Right lung (tissue), 5 donors: ENCODE results near the gene CLDND2. TPM values are rescaled to one million over a fixed set of nuclear protein-coding genes. Genes with fewer than 3 reads are reported as not detected.

Source experiments
- DNase-seq, 2 donors: peaks; one replicate each; pipeline ENCODE4 v3.0.0-alpha.2; 2013
- polyA plus RNA-seq, 5 donors: library from polyadenylated mRNA; unstranded; fragments of 120-200 nt; gene quantifications; one replicate each; pipeline versions ENCODE4 v1.2.1 to v1.2.3, GENCODE V29; 2013; ENCODE audit warnings: inconsistent platforms in 1 of 5, low replicate concordance in 1 of 5; ENCODE audit not compliant: insufficient read length in 5 of 5, insufficient read depth in 1 of 5

The CLDND2 gene
- polyA plus RNA-seq, 5 donors: 0.83 to 2.2 (median 1.6) TPM

- DNase-seq: no peak
Measured at GRCh38 chr19:51386882-51387520, 18.2 kb upstream of the CLDND2 start.

DNA sequence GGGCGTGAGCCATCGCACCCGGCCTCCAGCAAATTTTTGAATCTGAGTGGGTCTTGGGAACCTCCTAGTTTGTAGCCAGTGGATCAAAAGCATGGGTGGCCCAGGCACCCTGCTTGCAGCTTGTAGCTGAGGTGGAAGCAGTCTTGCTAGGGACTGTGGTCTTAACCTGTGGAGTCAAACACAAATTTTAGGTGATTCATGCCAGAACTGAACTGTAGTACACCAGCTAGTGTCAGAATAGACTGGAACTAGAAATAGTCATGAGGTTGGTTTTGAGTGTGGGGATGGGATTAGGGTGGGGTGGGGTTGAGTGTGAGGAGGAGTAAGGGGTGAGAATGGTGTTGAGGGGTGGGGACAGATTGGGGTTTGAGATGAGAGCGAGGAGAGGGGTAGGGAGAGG lies 13.2 kb upstream of the CLDND2 start:
- DNase-seq: no peak

- no peak for DNase-seq
Measured at GRCh38 chr19:51380379-51380778, 11.6 kb upstream of the CLDND2 start.

DNA sequence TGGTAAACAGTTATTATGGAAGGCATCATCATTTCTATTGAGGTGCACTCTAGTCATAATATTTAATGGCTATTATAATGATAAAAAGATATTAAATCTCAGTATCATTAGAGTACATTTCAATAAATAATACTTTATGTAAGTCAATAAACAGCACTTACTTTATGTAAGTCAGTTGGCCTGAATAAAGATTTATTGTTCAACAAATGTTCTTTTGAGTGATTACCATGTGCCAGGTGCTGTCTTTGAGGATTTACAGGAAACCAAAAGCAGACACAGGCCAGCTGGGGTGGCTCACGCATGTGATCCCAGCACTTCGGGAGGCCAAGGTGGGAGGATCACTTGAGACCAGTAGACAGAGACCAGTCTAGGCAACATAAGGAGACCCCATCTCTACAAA lies 8.6 kb upstream of the CLDND2 start:
- no peak for DNase-seq

GRCh38 chr19:51375504-51376221 lies 6.9 kb upstream of the CLDND2 start:
- no peak for DNase-seq

- no peak for DNase-seq
Measured at GRCh38 chr19:51372649-51373504, 4.1 kb upstream of the CLDND2 start, which contains the start of gene NKG7. Gene NKG7 (minus strand): TSS chr19:51372654. CDS start chr19:51372535, 119 bp downstream.

DNA sequence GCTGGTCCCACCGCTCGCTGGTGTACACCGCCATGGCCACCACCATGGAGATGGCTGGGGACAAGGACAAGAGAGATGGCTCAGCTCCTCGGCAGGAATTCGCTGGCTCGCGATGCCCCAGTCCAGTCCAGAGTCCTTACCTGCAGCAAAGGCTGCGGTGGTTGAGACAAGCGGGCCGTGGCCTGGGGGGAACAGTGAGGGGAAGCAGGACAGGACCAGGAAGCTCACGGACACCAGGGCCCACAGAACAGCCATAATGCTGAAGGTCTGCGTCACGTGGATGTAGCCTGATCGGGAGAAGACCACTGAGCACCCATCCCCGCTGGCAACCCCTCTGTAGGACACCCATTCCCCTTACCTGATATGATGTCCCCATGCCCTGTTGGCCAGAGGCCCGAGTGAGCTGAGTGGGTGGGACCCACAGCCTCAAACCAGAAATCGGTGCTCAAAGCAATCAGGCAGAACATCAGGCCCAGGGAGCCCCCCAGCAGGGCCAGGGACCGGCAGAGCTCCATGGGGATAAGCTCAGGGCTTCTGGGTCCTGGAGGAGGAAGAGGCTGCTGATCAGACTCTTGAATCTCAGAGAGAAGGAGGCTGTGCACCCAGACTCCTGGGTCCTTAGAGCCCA lies 3.3 kb upstream of the CLDND2 start:
- no peak for DNase-seq

DNA sequence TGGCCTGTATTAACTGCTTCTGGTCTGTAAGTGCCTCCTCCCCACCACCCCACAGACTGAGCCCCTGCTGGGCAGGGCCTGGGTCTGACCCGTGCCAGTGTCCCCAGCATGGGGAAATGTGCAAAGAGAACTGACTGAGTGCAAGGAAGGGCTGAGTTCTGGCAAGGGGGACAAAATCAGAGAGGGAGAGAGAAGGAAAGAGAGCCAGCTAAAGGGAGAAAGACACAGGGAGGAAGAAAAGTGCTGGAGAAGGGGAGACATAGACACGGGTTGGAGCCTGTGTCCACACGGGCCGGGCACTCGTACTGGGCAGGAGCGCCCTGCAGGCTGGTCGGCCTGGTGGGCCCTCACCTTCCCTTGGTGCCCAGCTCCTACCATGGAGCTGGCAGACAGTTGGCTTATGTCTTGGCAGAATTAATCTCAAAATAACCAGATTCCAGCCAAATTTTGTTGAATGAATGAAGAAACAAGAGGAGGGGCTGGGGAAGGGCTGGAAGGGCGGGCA lies 2.4 kb upstream of the CLDND2 start:
- DNase-seq: no peak

DNA sequence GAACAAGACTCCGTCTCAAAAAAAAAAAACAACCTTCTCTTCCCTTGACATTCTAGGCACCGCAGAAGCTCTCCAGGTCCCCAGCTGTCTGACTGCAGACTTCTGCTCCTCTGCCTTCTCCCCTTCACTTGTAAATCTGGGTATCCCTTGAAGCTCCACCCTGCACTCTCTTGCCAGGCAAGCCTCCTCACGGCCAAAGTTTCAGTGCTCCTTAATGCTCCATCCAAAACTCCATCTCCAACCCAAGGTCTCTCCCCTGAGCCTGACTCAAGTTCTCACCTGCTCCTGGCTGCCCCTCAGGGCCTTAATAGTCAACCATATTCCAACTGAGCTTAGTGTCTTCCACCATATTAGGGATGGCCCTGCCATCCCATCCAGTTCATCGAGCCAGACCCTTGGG lies 1.4 kb upstream of the CLDND2 start:
- no peak for DNase-seq

GRCh38 chr19:51367565-51368365 lies 1.0 kb downstream of the CLDND2 start:
- DNase-seq: peak; percentile 98 to 99

DNA sequence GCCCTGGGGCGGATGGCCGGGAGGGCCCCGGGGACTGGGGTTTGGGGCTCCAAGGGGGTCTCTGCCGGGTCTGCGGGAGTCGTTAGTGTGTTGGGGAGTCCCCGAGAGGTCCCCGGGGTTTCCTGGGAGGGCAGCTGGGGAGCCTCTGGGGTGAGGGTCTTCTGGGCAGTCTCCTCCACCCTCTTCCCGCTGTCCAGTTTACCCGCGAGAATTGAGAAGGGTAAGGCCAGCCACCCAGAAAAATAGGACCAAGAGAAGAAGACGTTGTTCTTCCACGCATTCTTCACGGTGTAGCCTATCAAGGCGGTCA lies 1.6 kb downstream of the CLDND2 start:
- no peak for DNase-seq

GRCh38 chr19:51366389-51367254 lies 2.2 kb downstream of the CLDND2 start:
- DNase-seq: peak; percentile 96 to 98

DNA sequence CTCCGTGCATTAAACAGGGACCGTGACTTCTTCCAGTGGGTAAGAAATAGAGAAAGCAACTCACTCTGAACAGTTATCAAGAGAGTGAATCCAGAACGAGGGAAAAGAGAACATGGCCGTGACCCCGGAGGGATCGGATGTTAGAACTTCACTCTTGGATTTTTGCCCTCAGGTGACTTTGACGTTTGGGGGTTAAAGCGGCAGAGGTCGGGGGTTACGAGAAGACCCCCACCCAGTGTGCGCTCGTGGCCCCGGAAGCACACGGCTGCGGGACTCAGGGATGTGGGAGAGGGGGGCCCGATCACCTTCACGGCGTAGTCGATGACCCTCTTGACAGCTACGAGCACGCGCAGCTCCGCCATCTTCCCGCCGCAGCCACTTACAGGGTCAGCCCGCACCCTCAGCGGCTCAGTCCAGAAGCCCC lies 2.8 kb downstream of the CLDND2 start, which contains the start of gene ETFB:
Gene ETFB (minus strand): TSS at position 424 of the 424 bp plus-strand sequence. CDS start 62 bp downstream, at position 362.
- DNase-seq: no peak

- DNase-seq: peak; percentile 19 to 25
Measured at GRCh38 chr19:51365211-51365964, 3.4 kb downstream of the CLDND2 start.

GRCh38 chr19:51364200-51365106 lies 4.3 kb downstream of the CLDND2 start:
- DNase-seq: no peak

GRCh38 chr19:51361239-51361638 lies 7.6 kb downstream of the CLDND2 start:
- no peak for DNase-seq

DNA sequence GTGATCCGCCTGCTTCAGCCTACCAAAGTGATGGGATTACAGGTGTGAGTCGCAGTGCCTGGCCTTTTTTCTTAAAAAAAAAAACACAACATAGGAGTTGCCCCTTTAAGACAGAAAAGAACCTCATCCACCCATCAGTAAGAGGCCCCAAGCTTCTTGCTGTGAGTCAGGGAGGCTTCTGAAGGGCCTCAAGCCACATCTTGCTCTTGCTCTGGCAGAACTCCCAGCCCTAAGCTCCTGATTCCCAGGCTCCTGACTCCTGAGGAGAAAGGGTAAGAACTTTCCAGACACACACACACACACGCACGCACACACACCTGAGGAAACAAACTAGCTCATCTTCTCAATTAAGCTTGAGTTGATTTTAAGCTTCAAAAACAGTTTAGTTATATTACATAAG lies 9.5 kb downstream of the CLDND2 start:
- DNase-seq: no peak

DNA sequence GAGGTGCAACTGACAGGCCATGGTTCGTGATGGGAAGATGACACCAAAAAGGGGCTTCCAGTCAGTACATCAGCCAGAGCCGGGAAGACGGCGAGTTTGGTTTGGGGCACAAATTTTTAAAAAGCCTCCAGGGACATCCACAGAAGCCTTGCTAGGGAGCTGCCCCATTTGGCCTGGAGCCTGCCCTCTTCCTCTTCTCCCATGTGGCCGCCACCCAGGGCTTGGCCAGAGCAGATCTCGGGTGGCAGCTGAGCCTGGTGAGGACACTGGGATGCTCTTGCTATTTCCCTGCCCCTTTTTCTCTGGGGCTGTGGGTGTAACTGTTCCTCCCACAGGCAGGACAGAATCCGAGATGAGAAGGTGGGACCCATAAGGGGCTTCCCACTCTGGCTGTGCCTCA lies 10.9 kb downstream of the CLDND2 start:
- no peak for DNase-seq
